ENCODE data around the gene PMEL.

DNA sequence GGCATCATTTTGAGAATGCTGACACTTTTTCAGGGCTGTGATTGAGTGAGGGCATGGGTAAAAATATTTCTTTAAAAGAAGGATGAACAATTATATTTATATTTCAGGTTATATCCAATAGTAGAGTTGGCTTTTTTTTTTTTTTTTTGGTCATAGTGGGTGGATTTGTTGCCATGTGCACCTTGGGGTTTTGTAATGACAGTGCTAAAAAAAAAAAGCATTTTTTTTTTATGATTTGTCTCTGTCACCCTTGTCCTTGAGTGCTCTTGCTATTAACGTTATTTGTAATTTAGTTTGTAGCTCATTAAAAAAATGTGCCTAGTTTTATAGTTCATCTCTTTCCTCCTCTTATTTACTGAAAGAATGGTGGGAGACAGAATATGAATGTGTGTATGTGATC lies 6.6 kb upstream of the PMEL start:
- TF ChIP-seq BRD4 (IDR thresholded peaks at IDR 0.05) (no peak), SREBF2 (CRISPR knock-in tag; IDR thresholded peaks at IDR 0.05) (no peak), NCOA6 (IDR thresholded peaks at IDR 0.05) (no peak), NR2C2 (CRISPR knock-in tag; IDR thresholded peaks at IDR 0.05) (no peak), NR2C2 (tag; IDR thresholded peaks at IDR 0.05) (no peak), ZNF707 (CRISPR knock-in tag; conservative IDR thresholded peaks at IDR 0.05) (no peak)
- TF ChIP-seq, protein P1, sequence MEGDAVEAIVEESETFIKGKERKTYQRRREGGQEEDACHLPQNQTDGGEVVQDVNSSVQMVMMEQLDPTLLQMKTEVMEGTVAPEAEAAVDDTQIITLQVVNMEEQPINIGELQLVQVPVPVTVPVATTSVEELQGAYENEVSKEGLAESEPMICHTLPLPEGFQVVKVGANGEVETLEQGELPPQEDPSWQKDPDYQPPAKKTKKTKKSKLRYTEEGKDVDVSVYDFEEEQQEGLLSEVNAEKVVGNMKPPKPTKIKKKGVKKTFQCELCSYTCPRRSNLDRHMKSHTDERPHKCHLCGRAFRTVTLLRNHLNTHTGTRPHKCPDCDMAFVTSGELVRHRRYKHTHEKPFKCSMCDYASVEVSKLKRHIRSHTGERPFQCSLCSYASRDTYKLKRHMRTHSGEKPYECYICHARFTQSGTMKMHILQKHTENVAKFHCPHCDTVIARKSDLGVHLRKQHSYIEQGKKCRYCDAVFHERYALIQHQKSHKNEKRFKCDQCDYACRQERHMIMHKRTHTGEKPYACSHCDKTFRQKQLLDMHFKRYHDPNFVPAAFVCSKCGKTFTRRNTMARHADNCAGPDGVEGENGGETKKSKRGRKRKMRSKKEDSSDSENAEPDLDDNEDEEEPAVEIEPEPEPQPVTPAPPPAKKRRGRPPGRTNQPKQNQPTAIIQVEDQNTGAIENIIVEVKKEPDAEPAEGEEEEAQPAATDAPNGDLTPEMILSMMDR (IDR thresholded peaks at IDR 0.05 in 2 of 3, conservative IDR thresholded peaks at IDR 0.05 in 1 of 3; ENCODE audit: insufficient read depth in 2 of 3, low read depth in 1 of 3, low read length in 3 of 3) = no peak
- TF ChIP-seq, protein P2, sequence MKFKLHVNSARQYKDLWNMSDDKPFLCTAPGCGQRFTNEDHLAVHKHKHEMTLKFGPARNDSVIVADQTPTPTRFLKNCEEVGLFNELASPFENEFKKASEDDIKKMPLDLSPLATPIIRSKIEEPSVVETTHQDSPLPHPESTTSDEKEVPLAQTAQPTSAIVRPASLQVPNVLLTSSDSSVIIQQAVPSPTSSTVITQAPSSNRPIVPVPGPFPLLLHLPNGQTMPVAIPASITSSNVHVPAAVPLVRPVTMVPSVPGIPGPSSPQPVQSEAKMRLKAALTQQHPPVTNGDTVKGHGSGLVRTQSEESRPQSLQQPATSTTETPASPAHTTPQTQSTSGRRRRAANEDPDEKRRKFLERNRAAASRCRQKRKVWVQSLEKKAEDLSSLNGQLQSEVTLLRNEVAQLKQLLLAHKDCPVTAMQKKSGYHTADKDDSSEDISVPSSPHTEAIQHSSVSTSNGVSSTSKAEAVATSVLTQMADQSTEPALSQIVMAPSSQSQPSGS (CRISPR knock-in tag; IDR thresholded peaks at IDR 0.05) = no peak
- TF ChIP-seq, protein P3, sequence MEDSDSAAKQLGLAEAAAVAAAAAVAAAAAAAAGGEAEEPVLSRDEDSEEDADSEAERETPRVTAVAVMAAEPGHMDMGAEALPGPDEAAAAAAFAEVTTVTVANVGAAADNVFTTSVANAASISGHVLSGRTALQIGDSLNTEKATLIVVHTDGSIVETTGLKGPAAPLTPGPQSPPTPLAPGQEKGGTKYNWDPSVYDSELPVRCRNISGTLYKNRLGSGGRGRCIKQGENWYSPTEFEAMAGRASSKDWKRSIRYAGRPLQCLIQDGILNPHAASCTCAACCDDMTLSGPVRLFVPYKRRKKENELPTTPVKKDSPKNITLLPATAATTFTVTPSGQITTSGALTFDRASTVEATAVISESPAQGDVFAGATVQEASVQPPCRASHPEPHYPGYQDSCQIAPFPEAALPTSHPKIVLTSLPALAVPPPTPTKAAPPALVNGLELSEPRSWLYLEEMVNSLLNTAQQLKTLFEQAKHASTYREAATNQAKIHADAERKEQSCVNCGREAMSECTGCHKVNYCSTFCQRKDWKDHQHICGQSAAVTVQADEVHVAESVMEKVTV (CRISPR knock-in tag; IDR thresholded peaks at IDR 0.05) = no peak
- TF ChIP-seq, protein P4, sequence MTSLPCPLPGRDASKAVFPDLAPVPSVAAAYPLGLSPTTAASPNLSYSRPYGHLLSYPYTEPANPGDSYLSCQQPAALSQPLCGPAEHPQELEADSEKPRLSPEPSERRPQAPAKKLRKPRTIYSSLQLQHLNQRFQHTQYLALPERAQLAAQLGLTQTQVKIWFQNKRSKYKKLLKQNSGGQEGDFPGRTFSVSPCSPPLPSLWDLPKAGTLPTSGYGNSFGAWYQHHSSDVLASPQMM (CRISPR knock-in tag; IDR thresholded peaks at IDR 0.05) = no peak
